Stomach (tissue), 9 donors: Measurements from ENCODE around the gene IDI2. TPM values are rescaled to one million over a fixed set of nuclear protein-coding genes. Genes with fewer than 3 reads are reported as not detected.

ENCODE experiments used
- DNase-seq, 2 donors: peaks; one replicate each; pipeline versions ENCODE4 v3.0.0 to v3.0.0-alpha.2; 2013 to 2019
- H3K27ac ChIP-seq, 5 donors: fragments of 200-600 bp in 4 of 5; sonication (generic) in 4 of 5; one replicate each; pipeline ENCODE4 v1.5.1; 2013 to 2019; ENCODE audit warnings: mild to moderate bottlenecking in 1 of 5, moderate library complexity in 1 of 5
- H3K27me3 ChIP-seq, 3 donors: fragments of 200-600 bp; sonication (generic); one replicate each; pipeline ENCODE4 v1.5.1; 2017 to 2019; ENCODE audit warnings: mixed run types in 1 of 3
- H3K36me3 ChIP-seq, 4 donors: fragments of 200-600 bp; sonication (generic); 1 replicate in 3 of 4; 2 replicates in 1 of 4; pipeline ENCODE4 v1.5.1; 2016 to 2019
- H3K4me1 ChIP-seq, 4 donors: fragments of 200-600 bp; sonication (generic); one replicate each; pipeline ENCODE4 v1.5.1; 2016 to 2019
- H3K4me3 ChIP-seq, 4 donors: fragments of 200-600 bp; sonication (generic) in 3 of 4; one replicate each; pipeline ENCODE4 v1.5.1; 2016 to 2019; ENCODE audit warnings: mild to moderate bottlenecking in 1 of 4
- H3K9me3 ChIP-seq, 4 donors: fragments of 200-600 bp; sonication (generic); one replicate each; pipeline ENCODE4 v1.5.1; 2016 to 2019
- CTCF ChIP-seq, 7 experiments: fragments of 450-650 bp in 4 of 7; fragments of 200-600 bp in 3 of 7; sonication (generic) in 3 of 7; IDR thresholded peaks; one replicate each; pipeline ENCODE4 v1.5.1; 2016 to 2019; ENCODE audit warnings: antibody characterized with exemption in 7 of 7, control low read depth in 2 of 7, mild to moderate bottlenecking in 1 of 7
- EP300 ChIP-seq: sonication (generic); formaldehyde crosslinking; IDR thresholded peaks from one replicate; pipeline ENCODE4 v1.6.1; 2017; ENCODE audit warnings: antibody characterized with exemption
- POLR2A ChIP-seq, 4 donors: fragments of 450-650 bp; IDR thresholded peaks; one replicate each; pipeline ENCODE4 v1.6.1; 2016; ENCODE audit warnings: antibody characterized with exemption in 4 of 4, control low read depth in 2 of 4, mild to moderate bottlenecking in 1 of 4, moderate library complexity in 1 of 4
- POLR2AphosphoS5 ChIP-seq, 3 donors: sonication (generic); formaldehyde crosslinking; IDR thresholded peaks; one replicate each; pipeline ENCODE4 v1.6.1; 2016; ENCODE audit warnings: antibody characterized with exemption in 3 of 3
- WGBS, 5 donors: extraction: QIAGEN DNeasy Blood & Tissue Kit in 3 of 5; methylation state at CpG; one replicate each; pipeline versions ENCODE4 v1.1.5 to v1.1.7; 2013 to 2018; 5-methylcytosine and 5-hydroxymethylcytosine counted together
- intact Hi-C: fragments of 100-400 bp; cut with DNase I; formaldehyde crosslinking; loops from one replicate; pipeline ENCODE4 v1.15.1; 2023; ENCODE audit warnings: low total_unique reads
- polyA plus RNA-seq, 3 donors: library from polyadenylated mRNA; stranded (reverse); fragments of 200-250 nt; gene quantifications; one replicate each; pipeline ENCODE4 v1.2.3, GENCODE V29; 2013
- total RNA-seq, 5 donors: library from RNA; depleted of rRNA; stranded (reverse); fragments of >200 nt; gene quantifications; one replicate each; pipeline versions ENCODE4 v1.1.0 to v1.2.3, GENCODE V29; 2014 to 2016
- donor health status: healthy with polysubstance abuse.
- donor health status: Bipolar disorder and iron deficiency.
- donor health status: healthy.

The IDI2 gene
- total and polyA plus RNA-seq, 8 donors = 2.9 TPM; not detected in 7

DNA sequence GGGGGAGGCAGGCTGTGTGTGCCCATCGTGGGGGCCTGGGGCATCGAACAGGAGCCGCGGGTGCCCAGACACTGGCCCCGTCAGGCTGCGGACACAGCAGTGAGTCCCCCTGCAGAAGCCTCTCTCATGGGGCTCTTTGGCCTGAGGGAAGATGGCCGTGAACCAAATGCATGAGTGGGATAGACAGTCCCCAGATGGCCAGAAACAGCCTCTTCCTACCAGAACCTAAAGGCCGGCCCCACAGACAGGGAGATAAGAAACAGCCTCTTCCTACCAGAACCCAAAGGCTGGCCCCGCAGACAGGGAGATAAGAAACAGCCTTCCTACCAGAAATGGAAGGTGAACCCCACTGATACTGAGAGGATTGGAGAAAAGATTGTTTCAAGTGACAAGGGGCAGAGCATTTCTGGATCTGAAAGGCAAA lies 16.6 kb downstream of the IDI2 start:
- Histone ChIP-seq H3K4me1 (no peaks in the 10 kb centered on the region), H3K27me3 (no peaks in the 10 kb centered on the region), H3K27ac (no peak overlapping the region), H3K9me3 (no peaks in the 10 kb centered on the region), H3K4me3 (no peak overlapping the region), H3K36me3 (peaks cover 91 to 100% (median 100%) of the 10 kb centered on the region in 4 donors)
- 92 to 95% (median 93%) methylated on average over 4 to 9 of the region's 9 CpGs for WGBS, 5 donors
- intact Hi-C loops = no loop called here
- TF ChIP-seq POLR2A (IDR thresholded peaks at IDR 0.05) (no peak), CTCF (IDR thresholded peaks at IDR 0.05) (no peak), POLR2AphosphoS5 (IDR thresholded peaks at IDR 0.05) (no peak)
- no peak for DNase-seq

DNA sequence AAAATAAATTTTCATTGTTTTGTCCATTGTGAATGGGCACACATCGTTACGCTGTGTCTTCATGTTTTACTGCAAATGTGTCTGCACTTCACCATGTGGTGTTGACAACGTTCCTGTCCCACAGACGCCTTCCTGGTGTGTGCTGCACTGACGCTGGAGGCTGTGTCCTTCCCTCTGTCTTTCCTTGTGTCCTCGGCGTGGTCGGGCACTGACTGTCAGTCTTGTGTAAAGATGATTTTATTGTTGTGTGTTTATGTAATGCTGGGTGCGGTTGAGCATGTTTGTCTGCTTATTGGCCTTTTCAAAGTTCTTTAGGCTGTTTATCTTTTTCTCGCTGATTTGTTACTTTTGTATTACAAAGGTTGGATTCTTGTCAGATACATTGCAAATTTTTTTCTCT lies 18.1 kb downstream of the IDI2 start:
- H3K27ac ChIP-seq = no peak overlapping the region
- intact Hi-C loops = no loop called here
- no peak overlapping the region for H3K4me3 ChIP-seq
- peaks cover 93 to 100% (median 100%) of the 10 kb centered on the region in 4 donors for H3K36me3 ChIP-seq
- H3K9me3 ChIP-seq = peaks cover 0 to 5% (median 4%) of the 10 kb centered on the region in 4 donors
- H3K4me1 ChIP-seq = no peaks in the 10 kb centered on the region
- WGBS, 5 donors = 87 to 89% (median 89%) methylated on average over 10 of the region's 10 CpGs
- TF ChIP-seq POLR2A (IDR thresholded peaks at IDR 0.05) (no peak), EP300 (no peak), POLR2AphosphoS5 (IDR thresholded peaks at IDR 0.05) (no peak), CTCF (IDR thresholded peaks at IDR 0.05) (no peak)
- DNase-seq = no peak
- no peaks in the 10 kb centered on the region for H3K27me3 ChIP-seq

DNA sequence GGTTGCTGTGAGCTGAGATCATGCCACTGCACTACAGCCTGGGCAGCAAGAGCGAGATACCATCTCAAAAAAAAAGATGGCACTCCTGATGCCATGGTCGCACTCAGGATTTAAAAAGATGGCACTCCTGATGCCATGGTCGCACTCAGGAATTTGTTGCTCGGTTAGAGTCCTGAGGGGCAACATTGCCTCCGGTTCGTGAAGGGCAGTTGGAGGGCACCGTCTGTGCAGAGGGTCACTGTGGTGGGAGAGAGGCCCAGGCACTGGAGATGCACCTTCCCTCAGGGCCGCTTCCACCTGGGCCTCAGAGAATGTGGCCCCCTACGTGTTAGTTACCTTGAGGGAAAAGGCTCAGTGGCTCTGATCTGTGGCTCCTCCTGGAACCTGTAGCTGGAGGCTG lies 19.1 kb downstream of the IDI2 start:
- Histone ChIP-seq H3K9me3 (peaks cover 0 to 13% (median 12%) of the 10 kb centered on the region in 4 donors), H3K36me3 (peaks cover 92 to 100% (median 100%) of the 10 kb centered on the region in 4 donors), H3K27ac (no peak overlapping the region), H3K4me3 (no peak overlapping the region), H3K4me1 (no peaks in the 10 kb centered on the region), H3K27me3 (no peaks in the 10 kb centered on the region)
- intact Hi-C loops = no loop called here
- 91 to 98% (median 96%) methylated on average over 9 of the region's 9 CpGs for WGBS, 5 donors
- no peak for DNase-seq
- TF ChIP-seq POLR2A (IDR thresholded peaks at IDR 0.05) = no peak
- no peak for TF ChIP-seq POLR2AphosphoS5 (IDR thresholded peaks at IDR 0.05)
- no peak for TF ChIP-seq CTCF (IDR thresholded peaks at IDR 0.05)
- TF ChIP-seq EP300 = no peak

- no peak overlapping the region for H3K27ac ChIP-seq
- no peaks in the 10 kb centered on the region for H3K27me3 ChIP-seq
- peaks cover 0 to 13% (median 12%) of the 10 kb centered on the region in 4 donors for H3K9me3 ChIP-seq
- DNase-seq = no peak
- no peaks in the 10 kb centered on the region for H3K4me1 ChIP-seq
- no peak overlapping the region for H3K4me3 ChIP-seq
- 93 to 97% (median 96%) methylated on average over 4 to 9 of the region's 9 CpGs for WGBS, 5 donors
- TF ChIP-seq CTCF (IDR thresholded peaks at IDR 0.05) (no peak), POLR2A (IDR thresholded peaks at IDR 0.05) (no peak), EP300 (no peak), POLR2AphosphoS5 (IDR thresholded peaks at IDR 0.05) (no peak)
- H3K36me3 ChIP-seq = peaks cover 96 to 100% (median 100%) of the 10 kb centered on the region in 4 donors
- intact Hi-C loops = no loop called here
Observed at GRCh38 chr10:1003884-1004670, 21.6 kb downstream of the IDI2 start.
